Ishikawa (cell line): ENCODE results near the gene CCDC194.

Source experiments
- CEBPB ChIP-seq: IDR thresholded peaks from 2 replicates; pipeline ENCODE4 v1.6.1; 2012
- CREB1 ChIP-seq: IDR thresholded peaks from 2 replicates; pipeline ENCODE4 v1.6.1; 2012; ENCODE audit warnings: low read depth
- EGR1 ChIP-seq: IDR thresholded peaks from 2 replicates; pipeline ENCODE4 v1.6.1; 2012
- EP300 ChIP-seq: IDR thresholded peaks from 2 replicates; pipeline ENCODE4 v1.6.1; 2012; ENCODE audit warnings: borderline replicate concordance
- FOXM1 ChIP-seq: IDR thresholded peaks from 2 replicates; pipeline ENCODE4 v1.6.1; 2012; ENCODE audit warnings: low read depth, borderline replicate concordance
- MAX ChIP-seq: IDR thresholded peaks from 2 replicates; pipeline ENCODE4 v1.6.1; 2012
- NFIC ChIP-seq: IDR thresholded peaks from 2 replicates; pipeline ENCODE4 v1.6.1; 2012
- RAD21 ChIP-seq: IDR thresholded peaks from 2 replicates; pipeline ENCODE4 v1.6.1; 2012; ENCODE audit warnings: low read depth
- REST ChIP-seq: IDR thresholded peaks from 2 replicates; pipeline ENCODE4 v1.6.1; 2012; ENCODE audit warnings: low read depth, mild to moderate bottlenecking
- TAF1 ChIP-seq: IDR thresholded peaks from 2 replicates; pipeline ENCODE4 v1.6.1; 2012; ENCODE audit warnings: low read depth, mild to moderate bottlenecking
- TCF12 ChIP-seq: IDR thresholded peaks from 2 replicates; pipeline ENCODE4 v1.6.1; 2012; ENCODE audit warnings: low read depth
- TEAD4 ChIP-seq: IDR thresholded peaks from 2 replicates; pipeline ENCODE4 v1.6.1; 2012
- USF1 ChIP-seq: IDR thresholded peaks from 2 replicates; pipeline ENCODE4 v1.6.1; 2012
- YY1 ChIP-seq: IDR thresholded peaks from 2 replicates; pipeline ENCODE4 v1.6.1; 2012; ENCODE audit warnings: low read depth
- ZBTB7A ChIP-seq: IDR thresholded peaks from 2 replicates; pipeline ENCODE4 v1.6.1; 2012; ENCODE audit warnings: low read depth

The CCDC194 gene

GRCh38 chr19:17419621-17420474 is 25.9 kb upstream of the CCDC194 start, which contains the start of gene MVB12A:
MVB12A (plus strand) TSS chr19:17420047; CDS start chr19:17420136, 89 bp downstream.
- TF ChIP-seq YY1, result peak; percentile 90
- TF ChIP-seq NFIC, result no peak
- TF ChIP-seq USF1, result peak; percentile 55
- TF ChIP-seq RAD21, result no peak
- no peak for TF ChIP-seq EP300
- TF ChIP-seq REST, result no peak
- TF ChIP-seq MAX, result peak; percentile 92
- no peak for TF ChIP-seq ZBTB7A
- TF ChIP-seq FOXM1, result no peak
- no peak; the same call in 1 of the 2 replicates for TF ChIP-seq TCF12
- peak; percentile 41 for TF ChIP-seq TAF1
- TF ChIP-seq CEBPB, result no peak
- peak; percentile 65 for TF ChIP-seq CREB1
- peak; percentile 90 for TF ChIP-seq EGR1
- TF ChIP-seq TEAD4, result peak; percentile 32; the same call in 1 of the 2 replicates

GRCh38 chr19:17419154-17419620 is 25.2 kb upstream of the CCDC194 start:
- TF ChIP-seq FOXM1 (no peak), REST (no peak), MAX (no peak), RAD21 (no peak), CREB1 (no peak), TAF1 (no peak), USF1 (no peak), TCF12 (no peak), TEAD4 (no peak), EGR1 (no peak), ZBTB7A (no peak), EP300 (no peak), CEBPB (no peak), YY1 (no peak), NFIC (no peak)

GRCh38 chr19:17418710-17419109 is 24.7 kb upstream of the CCDC194 start:
- TF ChIP-seq USF1, result no peak
- no peak for TF ChIP-seq CEBPB
- TF ChIP-seq EP300, result no peak
- no peak for TF ChIP-seq RAD21
- no peak for TF ChIP-seq MAX
- no peak for TF ChIP-seq CREB1
- TF ChIP-seq TEAD4, result no peak
- TF ChIP-seq REST, result no peak
- TF ChIP-seq EGR1, result no peak
- no peak for TF ChIP-seq FOXM1
- no peak for TF ChIP-seq TCF12
- no peak for TF ChIP-seq TAF1
- no peak for TF ChIP-seq ZBTB7A
- TF ChIP-seq YY1, result no peak
- no peak for TF ChIP-seq NFIC
